ENCODE data around the gene CCDC92B. TPM values are rescaled to one million over a fixed set of nuclear protein-coding genes. Genes with fewer than 3 reads are reported as not detected.
A peak's percentile ranks its signal among the peaks of the same experiment; 100 is the strongest.

The CCDC92B gene
- total and polyA plus RNA-seq, 2 of the 13 experiments (the other 11 are each of a cell fraction or from before 2014, with no cell fraction given), result not detected

DNA sequence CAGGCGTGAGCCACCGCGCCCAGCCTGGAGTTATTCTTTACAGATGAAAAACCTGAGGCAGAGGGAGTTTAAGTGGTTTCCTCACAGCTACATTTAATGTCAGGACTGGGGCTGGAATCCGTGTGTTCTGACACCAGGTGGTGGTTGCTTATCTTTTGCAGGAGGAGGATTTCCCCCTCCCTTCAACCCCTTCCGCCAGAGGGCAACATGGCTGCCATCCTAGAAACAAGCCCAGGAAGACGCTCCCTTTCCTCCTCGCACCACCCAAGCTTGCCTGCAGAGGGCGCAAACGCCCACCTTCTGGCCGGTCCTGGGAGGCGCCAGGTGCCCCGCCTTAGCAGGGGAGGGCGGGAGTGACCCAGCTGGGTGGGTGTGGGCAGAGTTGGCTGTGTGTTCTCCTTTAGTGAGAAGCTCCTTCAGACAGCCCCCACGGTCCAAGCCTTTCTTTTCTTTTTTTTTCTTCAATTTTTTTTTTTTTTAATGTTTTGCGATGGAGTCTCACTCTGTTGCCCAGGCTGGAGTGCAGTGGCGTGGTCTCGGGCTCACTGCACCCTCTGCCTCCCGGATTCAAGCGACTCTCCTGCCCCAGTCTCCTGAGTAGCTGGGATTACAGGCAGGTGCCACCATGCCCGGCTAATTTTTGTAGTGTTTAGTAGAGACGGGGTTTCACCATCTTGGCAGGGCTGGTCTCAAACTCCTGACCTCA is 36.9 kb upstream of the CCDC92B start:
- FAIRE-seq (peak; percentile 89), ATAC-seq (peak; percentile 96), DNase-seq (ENCODE audit: low spot score) (peak; percentile 83)
- no peak overlapping the region for H3K9ac ChIP-seq (ENCODE audit: insufficient read depth, low read depth, low read length)
- intact Hi-C loops (cut with micrococcal nuclease; ENCODE audit: unreplicated experiment), result no loop called here
- CTCF ChIA-PET (ENCODE audit: low intra/inter-chr PET ratio, low total read pairs), result interaction anchor here (0.6 to 0.8 kb wide), 2 partner anchors 9 to 227 kb away, joined by 3 read pairs; no protein-coding TSS in a partner anchor
- H3K27me3 ChIP-seq (ENCODE audit: control insufficient read depth in 1 of 2, insufficient read depth in 2 of 2, low read length in 2 of 2), result 0 out of 5 replicates have a peak, but pooled peaks cover 0 to 2% of the 10 kb centered on the region in 2 experiments
- no peaks in the 10 kb centered on the region for H3K36me3 ChIP-seq (replicated peaks in 1 of 2; ENCODE audit: control insufficient read depth in 1 of 2, insufficient read depth in 2 of 2, low read length in 2 of 2)
- H4K20me1 ChIP-seq (ENCODE audit: insufficient read depth, low read length), result peaks cover 3% of the 10 kb centered on the region; the same call in 1 of the 2 replicates
- H3K4me1 ChIP-seq (ENCODE audit: insufficient read depth, low read length), result no peaks in the 10 kb centered on the region
- no peaks in the 10 kb centered on the region for H3K9me3 ChIP-seq (ENCODE audit: low read length)
- POLR2A ChIA-PET, result no interaction called here
- no peak overlapping the region for H3K27ac ChIP-seq (ENCODE audit: extremely low read length, insufficient read depth, low read length)
- BruUV-seq (replicated peaks), result no TSS peak
- H2AFZ ChIP-seq (ENCODE audit: low read length), result no peak overlapping the region
- H3K4me3 ChIP-seq (replicated peaks in 1 of 3; ENCODE audit: insufficient read depth in 1 of 3, low read depth in 2 of 3, low read length in 3 of 3), result no peak overlapping the region
- H3K4me2 ChIP-seq (ENCODE audit: low read depth, low read length), result no peak overlapping the region
- in situ Hi-C loops (cut with HindIII; ENCODE audit: extremely low pct_ligation_motif_present, low pct_unique_long_range_greater_than_20kb), result no loop called here
- no peaks in the 10 kb centered on the region for H3K79me2 ChIP-seq (ENCODE audit: insufficient read depth, low read length)
- WGBS (ENCODE audit: low lambda C conversion rate), result 52% methylated on average over 17 of the region's 21 CpGs
- 0 out of 2 replicates have a peak, but pooled peaks have one; percentile 33 for TF ChIP-seq ARHGAP35 (CRISPR knock-in tag; IDR thresholded peaks at IDR 0.05; ENCODE audit: borderline replicate concordance)
- TF ChIP-seq, protein P1, sequence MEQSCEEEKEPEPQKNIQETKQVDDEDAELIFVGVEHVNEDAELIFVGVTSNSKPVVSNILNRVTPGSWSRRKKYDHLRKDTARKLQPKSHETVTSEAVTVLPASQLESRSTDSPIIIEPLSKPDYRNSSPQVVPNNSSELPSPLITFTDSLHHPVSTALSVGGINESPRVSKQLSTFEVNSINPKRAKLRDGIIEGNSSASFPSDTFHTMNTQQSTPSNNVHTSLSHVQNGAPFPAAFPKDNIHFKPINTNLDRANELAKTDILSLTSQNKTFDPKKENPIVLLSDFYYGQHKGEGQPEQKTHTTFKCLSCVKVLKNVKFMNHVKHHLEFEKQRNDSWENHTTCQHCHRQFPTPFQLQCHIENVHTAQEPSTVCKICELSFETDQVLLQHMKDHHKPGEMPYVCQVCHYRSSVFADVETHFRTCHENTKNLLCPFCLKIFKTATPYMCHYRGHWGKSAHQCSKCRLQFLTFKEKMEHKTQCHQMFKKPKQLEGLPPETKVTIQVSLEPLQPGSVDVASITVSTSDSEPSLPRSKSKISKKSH (CRISPR knock-in tag; IDR thresholded peaks at IDR 0.05; ENCODE audit: borderline replicate concordance), result peak; percentile 46; the same call in 1 of the 2 replicates
- TF ChIP-seq, protein P2, sequence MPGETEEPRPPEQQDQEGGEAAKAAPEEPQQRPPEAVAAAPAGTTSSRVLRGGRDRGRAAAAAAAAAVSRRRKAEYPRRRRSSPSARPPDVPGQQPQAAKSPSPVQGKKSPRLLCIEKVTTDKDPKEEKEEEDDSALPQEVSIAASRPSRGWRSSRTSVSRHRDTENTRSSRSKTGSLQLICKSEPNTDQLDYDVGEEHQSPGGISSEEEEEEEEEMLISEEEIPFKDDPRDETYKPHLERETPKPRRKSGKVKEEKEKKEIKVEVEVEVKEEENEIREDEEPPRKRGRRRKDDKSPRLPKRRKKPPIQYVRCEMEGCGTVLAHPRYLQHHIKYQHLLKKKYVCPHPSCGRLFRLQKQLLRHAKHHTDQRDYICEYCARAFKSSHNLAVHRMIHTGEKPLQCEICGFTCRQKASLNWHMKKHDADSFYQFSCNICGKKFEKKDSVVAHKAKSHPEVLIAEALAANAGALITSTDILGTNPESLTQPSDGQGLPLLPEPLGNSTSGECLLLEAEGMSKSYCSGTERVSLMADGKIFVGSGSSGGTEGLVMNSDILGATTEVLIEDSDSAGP (CRISPR knock-in tag; IDR thresholded peaks at IDR 0.05; ENCODE audit: borderline replicate concordance), result peak; percentile 44; the same call in 1 of the 2 replicates
- TF ChIP-seq, protein P3, sequence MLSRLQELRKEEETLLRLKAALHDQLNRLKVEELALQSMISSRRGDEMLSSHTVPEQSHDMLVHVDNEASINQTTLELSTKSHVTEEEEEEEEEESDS (CRISPR knock-in tag; IDR thresholded peaks at IDR 0.05; ENCODE audit: borderline replicate concordance), result no peak
- no peak for TF ChIP-seq SP1 (IDR thresholded peaks at IDR 0.05)
- TF ChIP-seq SP1 (CRISPR knock-in tag; IDR thresholded peaks at IDR 0.05), result 0 out of 2 replicates have a peak, but pooled peaks have one; percentile 32
- 0 out of 2 replicates have a peak, but pooled peaks have one; percentile 12 for TF ChIP-seq FOXA3 (CRISPR knock-in tag; IDR thresholded peaks at IDR 0.05)
- no peak for TF ChIP-seq ZFP82 (CRISPR knock-in tag; IDR thresholded peaks at IDR 0.05; ENCODE audit: borderline replicate concordance)
- TF ChIP-seq ZSCAN9 (CRISPR knock-in tag; IDR thresholded peaks at IDR 0.05; ENCODE audit: borderline replicate concordance), result 0 out of 2 replicates have a peak, but pooled peaks have one; percentile 28
- TF ChIP-seq, protein P4, sequence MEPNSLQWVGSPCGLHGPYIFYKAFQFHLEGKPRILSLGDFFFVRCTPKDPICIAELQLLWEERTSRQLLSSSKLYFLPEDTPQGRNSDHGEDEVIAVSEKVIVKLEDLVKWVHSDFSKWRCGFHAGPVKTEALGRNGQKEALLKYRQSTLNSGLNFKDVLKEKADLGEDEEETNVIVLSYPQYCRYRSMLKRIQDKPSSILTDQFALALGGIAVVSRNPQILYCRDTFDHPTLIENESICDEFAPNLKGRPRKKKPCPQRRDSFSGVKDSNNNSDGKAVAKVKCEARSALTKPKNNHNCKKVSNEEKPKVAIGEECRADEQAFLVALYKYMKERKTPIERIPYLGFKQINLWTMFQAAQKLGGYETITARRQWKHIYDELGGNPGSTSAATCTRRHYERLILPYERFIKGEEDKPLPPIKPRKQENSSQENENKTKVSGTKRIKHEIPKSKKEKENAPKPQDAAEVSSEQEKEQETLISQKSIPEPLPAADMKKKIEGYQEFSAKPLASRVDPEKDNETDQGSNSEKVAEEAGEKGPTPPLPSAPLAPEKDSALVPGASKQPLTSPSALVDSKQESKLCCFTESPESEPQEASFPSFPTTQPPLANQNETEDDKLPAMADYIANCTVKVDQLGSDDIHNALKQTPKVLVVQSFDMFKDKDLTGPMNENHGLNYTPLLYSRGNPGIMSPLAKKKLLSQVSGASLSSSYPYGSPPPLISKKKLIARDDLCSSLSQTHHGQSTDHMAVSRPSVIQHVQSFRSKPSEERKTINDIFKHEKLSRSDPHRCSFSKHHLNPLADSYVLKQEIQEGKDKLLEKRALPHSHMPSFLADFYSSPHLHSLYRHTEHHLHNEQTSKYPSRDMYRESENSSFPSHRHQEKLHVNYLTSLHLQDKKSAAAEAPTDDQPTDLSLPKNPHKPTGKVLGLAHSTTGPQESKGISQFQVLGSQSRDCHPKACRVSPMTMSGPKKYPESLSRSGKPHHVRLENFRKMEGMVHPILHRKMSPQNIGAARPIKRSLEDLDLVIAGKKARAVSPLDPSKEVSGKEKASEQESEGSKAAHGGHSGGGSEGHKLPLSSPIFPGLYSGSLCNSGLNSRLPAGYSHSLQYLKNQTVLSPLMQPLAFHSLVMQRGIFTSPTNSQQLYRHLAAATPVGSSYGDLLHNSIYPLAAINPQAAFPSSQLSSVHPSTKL (CRISPR knock-in tag; IDR thresholded peaks at IDR 0.05), result 0 out of 2 replicates have a peak, but pooled peaks have one; percentile 22
- TF ChIP-seq GATAD1 (CRISPR knock-in tag; IDR thresholded peaks at IDR 0.05), result peak; percentile 31; the same call in 1 of the 2 replicates
- TF ChIP-seq XRCC5 (optimal IDR thresholded peaks at IDR 0.05; ENCODE audit: low read length), result peak; percentile 92
- peak; percentile 50; the same call in 1 of the 2 replicates for TF ChIP-seq KAT8 (CRISPR knock-in tag; IDR thresholded peaks at IDR 0.05)
- TF ChIP-seq HDAC1 (CRISPR knock-in tag; IDR thresholded peaks at IDR 0.05), result no peak
- no peak for TF ChIP-seq ZBTB7A (CRISPR knock-in tag; IDR thresholded peaks at IDR 0.05)
- no peak for TF ChIP-seq NFRKB (IDR thresholded peaks at IDR 0.05)
